GM12878 (cell line): ENCODE results near the gene VPS13C. TPM values are rescaled to one million over a fixed set of nuclear protein-coding genes. Genes with fewer than 3 reads are reported as not detected.

Source experiments
- ATAC-seq: fragments of 200-7000 bp; cut with Tn5 transposase; 3 replicates; pipeline ENCODE4 v1.9.1; 2020; ENCODE audit warnings: mild to moderate bottlenecking, moderate library complexity
- BruUV-seq: library from RNA; stranded (reverse); fragments of 400-500 nt; replicated peaks from 2 replicates; lab custom pipeline; 2021; lab: Mats Ljungman, UMichigan
- CTCF ChIA-PET: fragments of 300-600 bp; sonication (Branson Sonifier 250); formaldehyde crosslinking; extraction: SDS; loops from one replicate; lab custom pipeline; 2021; ENCODE audit warnings: inconsistent platforms; lab: Yijun Ruan, JAX
- POLR2A ChIA-PET: fragments of 350-600 bp; formaldehyde crosslinking; extraction: SDS; loops from one replicate; lab custom pipeline; 2021; ENCODE audit warnings: inconsistent platforms; lab: Charles Lee
- RAD21 ChIA-PET: fragments of 300-600 bp; sonication (Branson Sonifier 250); formaldehyde crosslinking; loops from one replicate; lab custom pipeline; 2023; ENCODE audit warnings: antibody characterized with exemption; ENCODE audit not compliant: unreplicated experiment; lab: Charles Lee
- SMC1A ChIA-PET: fragments of 300-600 bp; sonication (Branson Sonifier 250); formaldehyde crosslinking; loops from one replicate; lab custom pipeline; 2023; ENCODE audit not compliant: unreplicated experiment, uncharacterized antibody; lab: Charles Lee
- DNase-seq: peaks from one replicate; pipeline ENCODE4 v3.0.0-alpha.2; 2011; ENCODE audit warnings: low read depth, low spot score
- FAIRE-seq: peaks from 3 replicates; lab custom pipeline; 2011; peaks lifted over from hg19 to GRCh38; lab: Jason Lieb, UNC
- H2AFZ ChIP-seq: 2 replicates; pipeline ENCODE4 v1.6.0; 2011; ENCODE audit warnings: low read depth, low read length, control low read depth; ENCODE audit not compliant: control insufficient read depth
- H3K27ac ChIP-seq: 2 replicates; pipeline ENCODE4 v1.5.1; 2011; ENCODE audit warnings: control low read depth; ENCODE audit not compliant: control insufficient read depth, insufficient read depth
- H3K27me3 ChIP-seq, 2 experiments: replicated peaks in 1 of 2; 2 replicates each; pipeline versions ENCODE4 v1.6.0 to v1.6.1; 2011; ENCODE audit warnings: low read length in 1 of 2; ENCODE audit not compliant: control insufficient read depth in 2 of 2, insufficient read depth in 2 of 2
- H3K36me3 ChIP-seq, 2 experiments: 2 replicates each; pipeline ENCODE4 v1.5.1; 2011; ENCODE audit warnings: low read length in 1 of 2; ENCODE audit not compliant: control insufficient read depth in 2 of 2, insufficient read depth in 2 of 2
- H3K4me1 ChIP-seq: 2 replicates; pipeline ENCODE4 v1.6.1; 2011; ENCODE audit warnings: mild to moderate bottlenecking, low read length, moderate library complexity, mixed read lengths; ENCODE audit not compliant: control insufficient read depth, insufficient read depth
- H3K4me2 ChIP-seq: 2 replicates; pipeline ENCODE4 v1.6.0; 2011; ENCODE audit warnings: control low read depth; ENCODE audit not compliant: control insufficient read depth, insufficient read depth
- H3K4me3 ChIP-seq: fragments of 200-600 bp; sonication (generic); 2 replicates; pipeline ENCODE4 v1.5.1; 2016
- H3K79me2 ChIP-seq: 2 replicates; pipeline ENCODE4 v1.6.0; 2011; ENCODE audit warnings: low read length; ENCODE audit not compliant: control insufficient read depth, insufficient read depth
- H3K9ac ChIP-seq: 2 replicates; pipeline ENCODE4 v1.8.0; 2011; ENCODE audit warnings: low read length, control low read depth, mixed read lengths; ENCODE audit not compliant: control insufficient read depth, insufficient read depth
- H3K9me3 ChIP-seq: replicated peaks from 3 replicates; pipeline ENCODE4 v1.5.1; 2011; ENCODE audit warnings: mild to moderate bottlenecking, low read length; ENCODE audit not compliant: control insufficient read depth, insufficient read depth
- H4K20me1 ChIP-seq: 2 replicates; pipeline ENCODE4 v1.6.0; 2011; ENCODE audit not compliant: control insufficient read depth, insufficient read depth
- RUNX3 ChIP-seq: IDR thresholded peaks from 2 replicates; pipeline ENCODE4 v1.6.1; 2012; ENCODE audit warnings: low read length, inconsistent platforms
- SIX5 ChIP-seq: IDR thresholded peaks from 2 replicates; pipeline ENCODE4 v1.6.1; 2011; ENCODE audit warnings: mild to moderate bottlenecking, low read depth, low read length, moderate library complexity; ENCODE audit not compliant: severe bottlenecking
- SP1 ChIP-seq: IDR thresholded peaks from one replicate; pipeline ENCODE4 v1.6.1; 2011; ENCODE audit warnings: low read depth, low read length
- STAT3 ChIP-seq: IDR thresholded peaks from 2 replicates; pipeline ENCODE4 v1.6.1; 2011; ENCODE audit warnings: low read depth, low read length, improper control_type of control experiment
- ZSCAN29 ChIP-seq: fragments of 450-650 bp; IDR thresholded peaks from 2 replicates; pipeline ENCODE4 v1.6.1; 2017; ENCODE audit warnings: mild to moderate bottlenecking, moderate library complexity
- WGBS: methylation state at CpG from one replicate; pipeline ENCODE4 v1.1.6; 2016; ENCODE audit warnings: low lambda C conversion rate; ENCODE audit not compliant: insufficient replicate concordance, insufficient coverage; ENCODE audit errors: missing lambda C conversion rate; 5-methylcytosine and 5-hydroxymethylcytosine counted together
- in situ Hi-C: fragments of 300-500 bp; cut with MboI; formaldehyde crosslinking; loops from 9 replicates; pipeline ENCODE4 v1.14.3; 2018; ENCODE audit warnings: mixed read lengths
- intact Hi-C: fragments of 100-400 bp; cut with micrococcal nuclease; formaldehyde crosslinking; loops from one replicate; pipeline ENCODE4 v1.14.2; 2022; ENCODE audit not compliant: unreplicated experiment
- polyA plus RNA-seq, 11 experiments: library from polyadenylated mRNA; depleted of rRNA in 4 of 11; unstranded in 6 of 11; stranded (reverse) in 5 of 11; fragments of >200 nt; fragmentation: Nextera tagmentation in 4 of 11; fragmentation: Illumina TruSeq in 1 of 11; extraction: Ambion mirVana in 4 of 11; extraction: Trizol in 1 of 11; gene quantifications; 1 replicate in 1 of 11; 2 replicates in 10 of 11; pipeline versions ENCODE4 v1.2.1 to v1.2.3, GENCODE V29; 2011 to 2016; ENCODE audit warnings: inconsistent platforms in 2 of 11, missing spikeins in 2 of 11, low read depth in 1 of 11
- total RNA-seq, 4 experiments: library from RNA; depleted of rRNA in 3 of 4; stranded (reverse); fragments of >200 nt in 3 of 4; fragmentation: Illumina TruSeq in 1 of 4; extraction: Trizol in 1 of 4; gene quantifications; 2 replicates each; pipeline versions ENCODE4 v1.2.1 to v1.2.3, GENCODE V29; 2013 to 2021
- TF ChIP-seq, protein P1 (sequence below): fragments of 450-650 bp; formaldehyde crosslinking; IDR thresholded peaks from 2 replicates; pipeline ENCODE4 v1.5.0; 2022; ENCODE audit warnings: mild to moderate bottlenecking, missing genetic modification characterization
- TF ChIP-seq, protein P2 (sequence below): fragments of 150-350 bp; IDR thresholded peaks from 2 replicates; pipeline ENCODE4 v1.6.1; 2014; ENCODE audit warnings: mild to moderate bottlenecking, low read depth, low read length
- TF ChIP-seq, protein P3 (sequence below): fragments of 450-650 bp; formaldehyde crosslinking; IDR thresholded peaks from 2 replicates; pipeline ENCODE4 v1.4.0; 2022; ENCODE audit warnings: mild to moderate bottlenecking, moderate library complexity

The VPS13C gene
- total and polyA plus RNA-seq, 10 of the 15 experiments (the other 5 are each of a cell fraction or from before 2014, with no cell fraction given): 9.3 to 53.1 (median 31.8) TPM

DNA sequence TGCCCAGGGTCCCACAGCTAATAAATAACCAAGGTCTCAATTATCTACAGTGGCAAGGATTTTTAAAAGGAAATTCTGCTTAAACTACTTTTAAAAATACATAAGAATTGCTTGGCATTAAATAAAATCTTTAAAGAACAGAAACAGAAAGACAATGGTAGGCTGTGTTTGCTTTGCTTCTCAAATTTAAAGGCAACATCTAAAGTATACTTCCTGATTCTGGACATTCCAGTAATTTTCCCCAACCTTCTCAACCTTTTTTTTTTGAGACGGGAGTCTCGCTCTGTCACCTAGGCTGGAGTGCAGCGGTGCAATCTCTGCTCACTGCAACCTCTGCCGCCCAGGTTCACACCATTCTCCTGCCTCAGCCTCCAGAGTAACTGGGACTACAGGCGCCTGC, 5.3 kb downstream of the VPS13C start (continued):
- TF ChIP-seq, protein P1, sequence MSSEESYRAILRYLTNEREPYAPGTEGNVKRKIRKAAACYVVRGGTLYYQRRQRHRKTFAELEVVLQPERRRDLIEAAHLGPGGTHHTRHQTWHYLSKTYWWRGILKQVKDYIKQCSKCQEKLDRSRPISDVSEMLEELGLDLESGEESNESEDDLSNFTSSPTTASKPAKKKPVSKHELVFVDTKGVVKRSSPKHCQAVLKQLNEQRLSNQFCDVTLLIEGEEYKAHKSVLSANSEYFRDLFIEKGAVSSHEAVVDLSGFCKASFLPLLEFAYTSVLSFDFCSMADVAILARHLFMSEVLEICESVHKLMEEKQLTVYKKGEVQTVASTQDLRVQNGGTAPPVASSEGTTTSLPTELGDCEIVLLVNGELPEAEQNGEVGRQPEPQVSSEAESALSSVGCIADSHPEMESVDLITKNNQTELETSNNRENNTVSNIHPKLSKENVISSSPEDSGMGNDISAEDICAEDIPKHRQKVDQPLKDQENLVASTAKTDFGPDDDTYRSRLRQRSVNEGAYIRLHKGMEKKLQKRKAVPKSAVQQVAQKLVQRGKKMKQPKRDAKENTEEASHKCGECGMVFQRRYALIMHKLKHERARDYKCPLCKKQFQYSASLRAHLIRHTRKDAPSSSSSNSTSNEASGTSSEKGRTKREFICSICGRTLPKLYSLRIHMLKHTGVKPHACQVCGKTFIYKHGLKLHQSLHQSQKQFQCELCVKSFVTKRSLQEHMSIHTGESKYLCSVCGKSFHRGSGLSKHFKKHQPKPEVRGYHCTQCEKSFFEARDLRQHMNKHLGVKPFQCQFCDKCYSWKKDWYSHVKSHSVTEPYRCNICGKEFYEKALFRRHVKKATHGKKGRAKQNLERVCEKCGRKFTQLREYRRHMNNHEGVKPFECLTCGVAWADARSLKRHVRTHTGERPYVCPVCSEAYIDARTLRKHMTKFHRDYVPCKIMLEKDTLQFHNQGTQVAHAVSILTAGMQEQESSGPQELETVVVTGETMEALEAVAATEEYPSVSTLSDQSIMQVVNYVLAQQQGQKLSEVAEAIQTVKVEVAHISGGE (CRISPR knock-in tag): no peak
- TF ChIP-seq ZSCAN29: no peak
- TF ChIP-seq, all 136 proteins: peak for 0

DNA sequence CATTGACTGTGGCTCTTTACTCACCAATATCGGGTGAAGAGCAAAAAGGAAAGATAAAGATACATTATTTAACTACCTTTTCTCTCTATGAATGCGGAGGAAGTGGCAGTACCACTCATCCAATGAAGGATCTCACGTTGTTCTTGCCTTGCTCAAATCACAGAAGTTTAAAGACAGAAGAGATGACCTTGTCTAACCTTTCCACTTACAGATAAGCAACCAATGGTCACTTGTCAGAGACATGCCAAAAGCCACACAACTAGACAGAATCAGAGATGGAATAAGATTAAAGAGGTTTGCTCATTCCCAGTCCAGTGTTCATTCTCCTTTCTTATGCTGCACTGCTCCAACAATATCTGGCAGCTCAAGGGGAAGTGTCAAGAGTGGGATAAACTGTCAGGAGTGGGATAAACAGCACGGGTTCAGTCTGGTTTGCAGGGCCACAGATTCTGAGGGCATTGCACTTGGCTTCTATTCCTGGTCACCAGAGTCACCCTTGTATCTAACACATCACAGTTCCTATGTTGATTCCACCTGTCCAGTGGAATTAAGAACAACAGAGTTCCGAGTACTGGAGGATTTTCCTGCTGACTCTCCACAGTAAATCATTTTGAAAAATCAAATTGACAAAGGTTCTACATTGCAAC, 6.7 kb downstream of the VPS13C start:
- no peak for TF ChIP-seq RUNX3
- TF ChIP-seq, protein P2, sequence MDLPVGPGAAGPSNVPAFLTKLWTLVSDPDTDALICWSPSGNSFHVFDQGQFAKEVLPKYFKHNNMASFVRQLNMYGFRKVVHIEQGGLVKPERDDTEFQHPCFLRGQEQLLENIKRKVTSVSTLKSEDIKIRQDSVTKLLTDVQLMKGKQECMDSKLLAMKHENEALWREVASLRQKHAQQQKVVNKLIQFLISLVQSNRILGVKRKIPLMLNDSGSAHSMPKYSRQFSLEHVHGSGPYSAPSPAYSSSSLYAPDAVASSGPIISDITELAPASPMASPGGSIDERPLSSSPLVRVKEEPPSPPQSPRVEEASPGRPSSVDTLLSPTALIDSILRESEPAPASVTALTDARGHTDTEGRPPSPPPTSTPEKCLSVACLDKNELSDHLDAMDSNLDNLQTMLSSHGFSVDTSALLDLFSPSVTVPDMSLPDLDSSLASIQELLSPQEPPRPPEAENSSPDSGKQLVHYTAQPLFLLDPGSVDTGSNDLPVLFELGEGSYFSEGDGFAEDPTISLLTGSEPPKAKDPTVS: no peak
- TF ChIP-seq STAT3: no peak
- TF ChIP-seq SP1: no peak
- TF ChIP-seq, protein P3, sequence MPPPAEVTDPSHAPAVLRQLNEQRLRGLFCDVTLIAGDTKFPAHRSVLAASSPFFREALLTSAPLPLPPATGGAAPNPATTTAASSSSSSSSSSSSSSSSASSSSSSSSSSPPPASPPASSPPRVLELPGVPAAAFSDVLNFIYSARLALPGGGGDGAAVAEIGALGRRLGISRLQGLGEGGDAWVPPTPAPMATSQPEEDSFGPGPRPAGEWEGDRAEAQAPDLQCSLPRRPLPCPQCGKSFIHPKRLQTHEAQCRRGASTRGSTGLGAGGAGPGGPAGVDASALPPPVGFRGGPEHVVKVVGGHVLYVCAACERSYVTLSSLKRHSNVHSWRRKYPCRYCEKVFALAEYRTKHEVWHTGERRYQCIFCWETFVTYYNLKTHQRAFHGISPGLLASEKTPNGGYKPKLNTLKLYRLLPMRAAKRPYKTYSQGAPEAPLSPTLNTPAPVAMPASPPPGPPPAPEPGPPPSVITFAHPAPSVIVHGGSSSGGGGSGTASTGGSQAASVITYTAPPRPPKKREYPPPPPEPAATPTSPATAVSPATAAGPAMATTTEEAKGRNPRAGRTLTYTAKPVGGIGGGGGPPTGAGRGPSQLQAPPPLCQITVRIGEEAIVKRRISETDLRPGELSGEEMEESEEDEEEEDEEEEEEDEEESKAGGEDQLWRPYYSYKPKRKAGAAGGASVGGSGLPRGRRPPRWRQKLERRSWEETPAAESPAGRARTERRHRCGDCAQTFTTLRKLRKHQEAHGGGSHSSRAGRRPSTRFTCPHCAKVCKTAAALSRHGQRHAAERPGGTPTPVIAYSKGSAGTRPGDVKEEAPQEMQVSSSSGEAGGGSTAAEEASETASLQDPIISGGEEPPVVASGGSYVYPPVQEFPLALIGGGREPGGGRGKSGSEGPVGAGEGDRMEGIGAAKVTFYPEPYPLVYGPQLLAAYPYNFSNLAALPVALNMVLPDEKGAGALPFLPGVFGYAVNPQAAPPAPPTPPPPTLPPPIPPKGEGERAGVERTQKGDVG: no peak
- TF ChIP-seq SIX5: no peak
- POLR2A ChIA-PET: interaction anchor here (0.6 to 1.4 kb wide), 2 partner anchors 18 to 1620 kb away, joined by 3 read pairs; no protein-coding TSS in a partner anchor
- no TSS peak for BruUV-seq
- SMC1A ChIA-PET: interaction anchor here (0.8 to 2.1 kb wide), 6 partner anchors 8 to 185 kb away, joined by 3 to 6 read pairs (median 3); no protein-coding TSS in a partner anchor
- Histone ChIP-seq H3K4me2 (0 out of 2 replicates have a peak overlapping the region, but pooled peaks have one; percentile 10), H3K27ac (no peak overlapping the region), H2AFZ (no peak overlapping the region), H3K4me1 (no peaks in the 10 kb centered on the region), H3K9ac (no peak overlapping the region), H3K79me2 (peaks cover 44% of the 10 kb centered on the region), H3K36me3 (no peaks in the 10 kb centered on the region), H3K9me3 (no peaks in the 10 kb centered on the region), H3K27me3 (no peaks in the 10 kb centered on the region), H4K20me1 (no peaks in the 10 kb centered on the region), H3K4me3 (no peak overlapping the region)
- DNase-seq: no peak
- no peak for FAIRE-seq
- CTCF ChIA-PET: interaction anchor here (0.5 to 2.5 kb wide), 8 partner anchors 8 to 79 kb away, joined by 3 to 8 read pairs (median 4); no protein-coding TSS in a partner anchor
- ATAC-seq: peak; percentile 32
- WGBS: 59% methylated on average over 5 of the region's 5 CpGs
- intact Hi-C loops: no loop called here
- RAD21 ChIA-PET: interaction anchor here (0.7 kb wide), 1 partner anchor 60 kb away, joined by 3 read pairs; no protein-coding TSS in a partner anchor
- in situ Hi-C loops: no loop called here
